MCF 10A (cell line): ENCODE measurements around the gene ABL2. TPM values are rescaled to one million over a fixed set of nuclear protein-coding genes. Genes with fewer than 3 reads are reported as not detected.

Experiments
- BruUV-seq: library from RNA; stranded (reverse); fragments of 400-500 nt; replicated peaks from 2 replicates; lab custom pipeline; 2021; lab: Mats Ljungman, UMichigan
- CTCF ChIA-PET: fragments of 300-600 bp; sonication (Branson Sonifier 250); formaldehyde crosslinking; extraction: SDS; loops from one replicate; lab custom pipeline; 2021; ENCODE audit warnings: antibody characterized with exemption, inconsistent platforms; lab: Yijun Ruan, JAX
- POLR2A ChIA-PET: fragments of 300-600, 350-650 bp; sonication (Branson Sonifier 250); formaldehyde crosslinking; extraction: SDS; loops from one replicate; lab custom pipeline; 2020; ENCODE audit warnings: antibody characterized with exemption, inconsistent platforms; lab: Yijun Ruan, JAX
- DNase-seq: peaks from one replicate; pipeline ENCODE4 v3.0.0-alpha.2; 2018; ENCODE audit not compliant: unreplicated experiment
- H3K27ac Mint-ChIP-seq: one replicate; pipeline ENCODE4 v1.8.0; 2022; ENCODE audit warnings: mild to moderate bottlenecking, low read depth, mixed read lengths; ENCODE audit not compliant: unreplicated experiment
- H3K27me3 Mint-ChIP-seq: one replicate; pipeline ENCODE4 v1.8.0; 2022; ENCODE audit warnings: mixed read lengths; ENCODE audit not compliant: insufficient read depth, unreplicated experiment
- H3K36me3 Mint-ChIP-seq: one replicate; pipeline ENCODE4 v1.8.0; 2022; ENCODE audit warnings: mild to moderate bottlenecking, moderate library complexity, mixed read lengths; ENCODE audit not compliant: insufficient read depth, unreplicated experiment
- H3K4me1 Mint-ChIP-seq: one replicate; pipeline ENCODE4 v1.8.0; 2022; ENCODE audit warnings: mixed read lengths; ENCODE audit not compliant: insufficient read depth, unreplicated experiment
- H3K4me3 Mint-ChIP-seq: one replicate; pipeline ENCODE4 v1.8.0; 2022; ENCODE audit warnings: mild to moderate bottlenecking, moderate library complexity, mixed read lengths; ENCODE audit not compliant: unreplicated experiment
- H3K9me3 Mint-ChIP-seq: one replicate; pipeline ENCODE4 v1.8.0; 2022; ENCODE audit warnings: mixed read lengths; ENCODE audit not compliant: unreplicated experiment
- CTCF ChIP-seq: fragments of 200-600 bp; IDR thresholded peaks from one replicate; pipeline ENCODE4 v1.8.0; 2022; ENCODE audit warnings: antibody characterized with exemption, mild to moderate bottlenecking; ENCODE audit not compliant: unreplicated experiment
- intact Hi-C: fragments of 100-400 bp; cut with micrococcal nuclease; formaldehyde crosslinking; loops from 2 replicates; pipeline ENCODE4 v1.14.1; 2022
- total RNA-seq: library from RNA; stranded (reverse); gene quantifications from 2 replicates; pipeline ENCODE4 v1.2.3, GENCODE V29; 2022

Gene ABL2
- total RNA-seq, 1 experiment from 2014 or later: 109 TPM

GRCh38 chr1:179264507-179264906 is 35.0 kb upstream of the ABL2 start:
- POLR2A ChIA-PET: no interaction called here
- no TSS peak for BruUV-seq
- no peaks in the 10 kb centered on the region for H3K9me3 Mint-ChIP-seq
- intact Hi-C loops: no loop called here
- no peak for TF ChIP-seq CTCF
- H3K36me3 Mint-ChIP-seq: no peaks in the 10 kb centered on the region
- CTCF ChIA-PET: interaction anchor here (1.5 kb wide), 1 partner anchor 12 kb away, joined by 3 read pairs; no protein-coding TSS in a partner anchor
- H3K27ac Mint-ChIP-seq: no peak overlapping the region
- H3K4me1 Mint-ChIP-seq: no peaks in the 10 kb centered on the region
- no peak overlapping the region for H3K4me3 Mint-ChIP-seq
- DNase-seq: no peak
- no peaks in the 10 kb centered on the region for H3K27me3 Mint-ChIP-seq

- CTCF ChIA-PET: interaction anchor here (0.5 to 2.2 kb wide), 7 partner anchors 10 to 1215 kb away, joined by 3 to 9 read pairs (median 5); no protein-coding TSS in a partner anchor
- no peaks in the 10 kb centered on the region for H3K36me3 Mint-ChIP-seq
- H3K27me3 Mint-ChIP-seq: no peaks in the 10 kb centered on the region
- POLR2A ChIA-PET: interaction anchor here (0.6 to 1.1 kb wide), 3 partner anchors 21 to 99 kb away, joined by 3 to 4 read pairs (median 3); no protein-coding TSS in a partner anchor
- H3K4me3 Mint-ChIP-seq: no peak overlapping the region
- no peaks in the 10 kb centered on the region for H3K9me3 Mint-ChIP-seq
- intact Hi-C loops: no loop called here
- no peak for DNase-seq
- H3K4me1 Mint-ChIP-seq: no peaks in the 10 kb centered on the region
- no peak overlapping the region for H3K27ac Mint-ChIP-seq
- no TSS peak for BruUV-seq
- TF ChIP-seq CTCF: no peak
Observed at GRCh38 chr1:179263121-179263520, 33.6 kb upstream of the ABL2 start.

GRCh38 chr1:179262183-179262582 is 32.7 kb upstream of the ABL2 start:
- no TSS peak for BruUV-seq
- Mint-ChIP-seq H3K27ac (no peak overlapping the region), H3K9me3 (no peaks in the 10 kb centered on the region), H3K4me1 (no peaks in the 10 kb centered on the region), H3K4me3 (no peak overlapping the region), H3K36me3 (no peaks in the 10 kb centered on the region), H3K27me3 (no peaks in the 10 kb centered on the region)
- POLR2A ChIA-PET: interaction anchor here (0.6 to 1.2 kb wide), 3 partner anchors 10 to 22 kb away, joined by 3 to 4 read pairs (median 4); no protein-coding TSS in a partner anchor
- no peak for DNase-seq
- no peak for TF ChIP-seq CTCF
- CTCF ChIA-PET: interaction anchor here (0.5 to 2.2 kb wide), 6 partner anchors 9 to 553 kb away, joined by 3 to 9 read pairs (median 4); no protein-coding TSS in a partner anchor
- intact Hi-C loops: no loop called here

GRCh38 chr1:179253286-179253972 is 24.0 kb upstream of the ABL2 start:
- no peaks in the 10 kb centered on the region for H3K36me3 Mint-ChIP-seq
- BruUV-seq: no TSS peak
- DNase-seq: no peak
- no peak overlapping the region for H3K27ac Mint-ChIP-seq
- no peak overlapping the region for H3K4me3 Mint-ChIP-seq
- TF ChIP-seq CTCF: no peak
- no peaks in the 10 kb centered on the region for H3K4me1 Mint-ChIP-seq
- H3K27me3 Mint-ChIP-seq: no peaks in the 10 kb centered on the region
- ChIA-PET POLR2A (interaction anchor here (2.3 kb wide), 1 partner anchor 117 kb away, joined by 10 read pairs; no protein-coding TSS in a partner anchor), CTCF (interaction anchor here (0.6 to 8.8 kb wide), 12 partner anchors 9 to 562 kb away, joined by 3 to 175 read pairs (median 4); partner anchors contain the start of genes AXDND1 and TOR3A)
- intact Hi-C loops: loop anchor here (2.0 to 5.0 kb wide), 2 partner anchors 194 to 561 kb away; no protein-coding TSS in a partner anchor
- no peaks in the 10 kb centered on the region for H3K9me3 Mint-ChIP-seq
